Activated effector memory CD4-positive, alpha-beta T cell treated with Interleukin-2 at 50 U/mL for 16 hours (primary cell): Measurements from ENCODE around the gene VAV3.

Experiments used
- DNase-seq: peaks from one replicate; pipeline ENCODE4 v3.0.0-alpha.2; 2020

VAV3 gene

DNA sequence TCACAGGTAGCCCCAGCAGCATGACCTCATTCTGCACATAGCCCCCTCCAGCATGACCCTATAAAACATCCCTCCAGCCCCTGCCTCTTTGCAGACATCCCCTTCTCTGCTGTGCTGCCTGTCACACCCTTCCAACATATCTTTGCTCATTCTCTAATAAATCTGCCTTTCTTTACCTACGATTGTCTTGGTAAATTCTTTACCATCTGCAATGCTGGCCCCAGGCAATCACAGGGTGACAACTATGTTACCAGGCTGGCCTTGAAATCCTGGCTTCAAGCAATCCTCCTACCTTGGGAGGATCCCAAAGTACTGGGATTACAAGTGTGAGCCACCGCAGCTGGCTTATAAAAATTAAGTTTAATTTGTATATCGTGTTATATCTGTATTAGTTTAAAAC lies 134.5 kb downstream of the VAV3 start:
- DNase-seq = no peak

DNA sequence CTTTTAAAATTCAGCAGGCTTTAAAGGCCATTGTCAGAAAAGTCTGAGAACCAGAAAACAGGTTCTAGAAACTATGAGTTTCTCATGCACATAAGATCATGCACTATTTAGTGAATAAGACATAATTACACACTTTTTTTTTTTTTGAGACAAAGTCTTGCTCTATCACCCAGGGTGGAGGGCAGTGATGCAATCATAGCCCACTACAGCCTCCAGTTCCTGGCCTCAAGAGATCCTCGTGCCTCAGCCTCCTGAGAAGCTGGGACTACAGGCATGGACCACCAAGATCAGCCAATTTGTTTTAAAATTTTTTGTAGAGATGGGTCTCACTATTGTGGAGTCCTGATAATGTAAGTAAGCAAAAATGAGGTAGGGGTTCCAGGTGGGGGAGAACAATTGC lies 134.9 kb downstream of the VAV3 start:
- DNase-seq = no peak

DNA sequence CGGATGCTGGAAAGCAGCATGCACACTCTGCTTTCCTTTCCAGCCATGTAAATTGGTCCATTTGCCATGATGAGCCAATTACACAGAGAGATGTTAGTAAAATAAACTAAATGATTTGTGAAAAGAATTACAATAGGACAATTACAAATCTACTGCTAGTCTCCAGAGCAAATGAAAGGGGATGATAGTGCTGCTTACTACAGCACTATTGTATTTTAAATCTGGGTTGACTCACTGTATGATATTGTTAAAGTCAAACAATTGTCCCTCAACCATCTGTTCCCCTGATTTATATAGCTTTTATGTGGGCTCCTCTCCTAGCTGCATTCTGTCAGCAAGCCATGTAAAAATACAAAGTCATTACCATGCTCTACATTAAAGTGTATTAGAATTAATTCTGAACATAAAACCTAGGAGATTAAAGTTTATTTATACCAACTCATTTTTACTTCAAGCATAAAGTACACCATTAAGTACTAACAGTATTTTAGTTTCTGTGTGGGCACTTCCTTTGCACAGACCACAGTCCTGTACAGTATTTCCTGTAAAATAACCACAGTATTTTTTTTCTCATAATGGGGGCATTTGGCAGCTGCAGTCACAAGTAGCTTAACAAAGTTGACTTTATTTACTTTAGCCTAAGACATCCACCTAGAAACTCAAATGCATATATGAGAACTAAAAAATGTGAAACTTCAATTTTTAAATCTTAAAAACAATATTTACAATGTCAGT lies 135.8 kb downstream of the VAV3 start:
- DNase-seq = no peak

DNA sequence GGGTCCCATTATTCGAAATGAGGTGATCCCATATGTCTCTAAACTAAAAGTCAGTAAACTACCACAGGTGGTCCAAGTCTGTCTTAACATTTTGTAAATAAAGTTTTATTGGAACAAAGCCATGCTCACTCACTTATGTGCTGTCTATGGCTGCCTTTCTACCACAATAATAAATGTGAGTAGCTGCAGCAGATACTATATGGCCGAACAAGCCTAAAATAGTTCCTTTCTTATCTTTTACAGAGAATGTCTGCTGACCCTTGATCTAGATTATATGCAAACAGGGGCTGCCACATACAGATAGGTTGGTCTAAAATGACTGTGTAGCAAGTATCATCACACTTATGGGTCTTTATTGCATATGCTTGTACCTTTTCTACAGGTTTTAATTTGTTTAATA lies 140.0 kb downstream of the VAV3 start:
- DNase-seq = no peak

DNA sequence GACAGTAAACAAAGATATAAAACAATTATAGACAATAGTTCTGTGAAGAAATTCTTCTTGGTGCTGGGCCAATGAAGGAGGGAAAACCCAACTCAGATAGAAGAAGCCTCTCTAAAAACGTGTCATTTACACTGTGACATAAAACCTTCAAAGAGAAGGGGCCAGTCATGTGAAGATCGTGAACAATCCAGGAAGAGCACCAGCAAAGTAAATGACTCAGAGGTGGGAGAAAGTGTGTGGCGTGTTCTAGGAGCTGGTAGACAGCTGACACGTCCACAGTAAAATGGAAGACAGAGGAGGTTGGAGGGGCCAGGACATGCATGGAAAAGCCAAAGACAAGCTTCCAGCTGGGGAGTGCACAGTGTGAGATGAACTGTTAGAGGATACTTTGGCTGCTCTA lies 143.6 kb downstream of the VAV3 start:
- DNase-seq = no peak

DNA sequence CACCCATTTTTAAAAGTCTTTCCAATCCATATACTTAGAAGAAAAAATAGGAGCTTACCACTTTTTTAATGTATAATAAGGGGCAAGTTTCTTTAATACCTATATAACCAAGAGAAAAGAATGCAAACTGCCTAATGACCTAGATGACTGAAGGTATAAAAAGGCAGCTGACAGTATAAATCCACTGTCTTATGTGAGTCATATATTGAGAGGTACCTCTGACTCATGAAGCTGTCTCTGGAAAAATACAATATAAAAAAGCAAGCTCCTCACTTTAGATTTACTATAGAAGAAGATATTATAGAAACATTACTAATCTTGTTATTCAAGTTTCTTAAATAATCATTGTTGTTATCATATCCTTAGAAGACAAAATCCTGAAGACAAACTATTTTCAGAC lies 144.2 kb downstream of the VAV3 start:
- no peak for DNase-seq

DNA sequence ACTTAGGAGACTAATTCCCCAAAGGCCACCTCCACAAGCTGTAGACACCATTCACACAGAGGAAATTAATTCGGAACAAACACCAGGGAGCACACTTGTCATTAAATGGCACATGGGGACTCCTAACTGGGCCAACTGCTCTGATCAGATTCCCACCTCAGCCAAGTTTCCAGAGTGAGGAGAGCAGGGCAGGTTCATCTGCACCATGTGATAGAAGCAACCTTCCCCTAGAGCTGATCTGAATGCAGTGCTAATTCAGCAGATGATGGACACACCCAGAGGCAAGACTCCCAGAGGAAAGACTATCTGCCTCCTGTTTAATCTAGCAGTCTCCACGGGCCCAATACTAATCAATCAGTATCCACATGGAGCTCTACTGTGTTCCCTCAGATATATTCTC lies 147.0 kb downstream of the VAV3 start:
- DNase-seq = no peak

DNA sequence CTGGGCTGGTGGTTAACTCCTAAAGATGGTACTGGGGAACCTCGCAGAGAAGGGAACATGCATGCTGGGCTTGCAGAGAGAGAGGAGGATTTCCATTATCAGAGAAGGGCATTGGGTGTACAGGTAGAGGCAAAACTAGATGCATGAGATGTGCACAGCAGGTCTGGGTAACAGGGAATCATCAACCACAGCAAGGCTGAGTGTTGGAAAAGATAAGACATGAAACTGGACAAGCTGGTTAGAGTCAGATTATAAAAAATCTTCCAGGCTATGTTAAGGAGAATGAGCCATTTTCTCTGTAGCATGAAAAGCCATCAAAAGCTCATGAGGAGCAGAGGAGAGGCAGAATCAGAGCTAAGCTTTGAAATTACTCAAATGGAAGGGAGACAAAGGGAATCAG lies 147.8 kb downstream of the VAV3 start:
- no peak for DNase-seq

DNA sequence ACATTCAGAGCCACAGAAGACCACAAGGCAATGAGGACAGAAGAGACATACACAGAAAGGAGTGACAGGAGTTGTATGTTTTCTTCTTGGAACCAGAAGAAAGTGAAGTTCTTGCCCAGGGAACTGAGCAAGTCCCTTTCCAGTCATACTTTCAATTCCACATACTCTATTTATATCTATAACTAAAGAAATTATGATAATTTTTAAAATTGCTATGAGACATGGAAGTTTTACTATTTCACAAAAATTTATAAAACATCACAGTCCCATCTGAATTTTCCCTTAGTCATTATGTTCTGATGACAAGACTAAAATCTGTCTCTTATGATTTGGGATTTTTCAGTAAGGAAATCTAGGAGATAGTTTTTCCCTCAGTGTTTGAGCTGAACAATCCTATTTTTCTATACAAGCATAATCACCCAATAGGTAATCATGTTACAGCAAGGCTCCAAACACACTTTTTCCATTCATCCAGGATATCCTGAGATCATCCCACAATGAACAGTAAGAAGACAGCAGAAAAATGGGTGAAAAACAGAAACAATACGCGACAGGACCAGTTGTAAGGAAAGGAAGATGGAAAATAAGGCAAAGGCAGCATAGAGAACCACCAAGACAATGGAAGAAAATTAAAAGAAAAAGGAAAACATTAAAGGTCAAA lies 154.6 kb downstream of the VAV3 start:
- no peak for DNase-seq

DNA sequence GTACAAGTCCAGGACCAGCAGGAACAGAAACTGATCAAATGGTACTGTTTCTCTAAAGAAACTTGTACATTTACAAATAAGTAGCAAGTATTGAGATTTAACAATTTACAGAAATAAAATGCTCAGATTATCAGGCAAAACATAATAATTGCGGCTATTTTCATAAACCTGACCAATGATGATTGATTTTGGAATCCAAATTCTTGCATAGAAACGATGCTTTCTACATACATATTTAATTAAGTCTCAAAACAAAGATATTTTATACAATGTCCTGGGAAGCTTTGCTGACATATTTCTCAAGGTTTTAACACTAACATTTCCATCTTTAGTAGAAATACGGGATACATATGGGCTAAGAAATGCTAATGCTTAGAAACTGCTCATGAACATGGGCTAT lies 157.1 kb downstream of the VAV3 start:
- no peak for DNase-seq

DNA sequence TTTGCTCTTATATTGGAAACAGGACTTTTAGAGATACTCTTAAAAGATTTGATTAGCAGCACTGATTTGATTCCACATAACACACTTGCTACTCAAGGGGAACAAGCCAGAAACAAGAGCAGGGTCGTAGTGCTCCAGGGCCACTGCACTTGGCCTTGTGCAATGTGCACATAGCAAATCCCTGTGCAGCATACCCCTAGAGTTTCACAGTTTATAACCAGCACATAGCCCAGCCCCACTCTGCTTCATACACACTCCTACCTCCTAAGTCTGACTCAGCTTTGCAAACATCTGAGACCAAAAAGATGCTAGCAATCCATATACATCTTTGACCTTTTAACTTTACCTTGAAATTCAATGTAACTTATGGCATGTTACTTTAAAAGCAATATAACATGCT lies 157.6 kb downstream of the VAV3 start:
- DNase-seq = no peak

DNA sequence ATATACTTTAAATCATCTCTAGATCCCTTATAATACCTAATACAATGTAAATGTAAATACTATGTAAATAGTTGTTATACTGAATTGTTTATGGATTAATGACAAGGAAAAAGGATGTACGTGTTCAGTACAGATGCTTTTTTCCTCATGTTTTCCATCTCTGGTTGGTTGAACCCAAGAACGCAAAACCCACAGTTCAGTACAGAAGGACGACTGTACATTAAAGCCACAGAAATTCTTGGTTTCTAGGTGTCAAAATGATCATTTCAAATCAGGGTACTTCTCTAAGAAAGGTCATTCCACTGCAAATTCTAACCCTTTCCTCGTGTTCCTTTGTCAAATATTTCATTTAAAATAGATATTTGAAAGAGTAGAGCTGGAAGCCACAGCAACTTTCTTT lies 158.1 kb downstream of the VAV3 start:
- no peak for DNase-seq

DNA sequence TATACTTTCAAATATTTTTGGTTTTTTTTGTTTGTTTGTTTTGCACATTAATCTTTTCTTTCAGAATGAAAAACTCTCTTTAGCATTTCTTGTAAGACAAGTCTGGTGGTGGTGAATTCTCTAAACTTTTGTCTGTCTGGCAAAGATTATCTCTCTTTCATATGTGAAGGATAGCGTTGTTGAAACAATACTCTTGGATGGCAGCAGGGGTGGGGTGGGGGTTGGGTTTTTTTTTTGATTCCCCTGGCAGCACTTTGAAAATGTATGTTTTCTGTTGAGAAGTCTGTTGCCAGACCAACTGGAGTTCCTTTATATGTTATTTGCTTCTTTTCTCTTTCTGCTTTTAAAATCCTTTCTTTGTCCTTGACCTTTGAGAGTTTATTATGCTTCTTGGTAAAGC lies 160.2 kb downstream of the VAV3 start:
- no peak for DNase-seq

DNA sequence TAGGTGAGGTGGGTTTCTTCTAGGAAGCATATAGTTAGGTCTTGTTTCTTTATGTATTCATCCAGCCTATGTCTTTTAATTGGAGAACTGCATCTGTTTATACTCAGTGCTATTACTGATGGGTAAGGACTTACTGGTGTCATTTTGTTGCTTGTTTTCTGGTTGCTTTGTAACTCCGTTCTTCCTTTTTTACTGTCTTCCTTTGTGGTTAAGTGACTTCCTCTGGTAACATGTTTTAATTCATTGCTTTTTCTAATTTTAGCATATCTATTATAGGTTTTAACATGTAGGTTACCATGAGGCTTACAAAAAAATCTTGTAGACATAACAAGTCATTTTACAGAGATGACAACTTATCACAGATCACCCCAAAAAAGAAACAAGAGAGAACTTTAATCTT lies 160.8 kb downstream of the VAV3 start:
- no peak for DNase-seq

DNA sequence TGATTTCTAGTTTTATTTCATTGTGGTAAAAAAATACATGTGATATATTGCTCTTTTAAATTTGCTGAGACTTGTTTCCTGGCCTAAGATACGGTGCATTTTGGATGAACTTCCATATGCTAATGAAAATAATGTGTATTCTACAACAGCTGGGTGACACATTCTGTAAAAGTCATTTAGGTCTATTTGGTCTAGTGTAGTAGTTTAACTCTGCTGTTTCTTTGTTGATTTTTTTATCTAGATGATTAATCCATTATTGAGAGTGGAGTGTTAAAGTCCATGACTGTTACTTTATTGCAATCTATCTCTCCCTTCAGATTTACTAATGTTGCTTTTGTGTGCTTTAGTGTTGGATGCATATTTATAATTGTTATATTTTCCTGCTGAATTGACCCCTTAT lies 161.4 kb downstream of the VAV3 start:
- DNase-seq = no peak

DNA sequence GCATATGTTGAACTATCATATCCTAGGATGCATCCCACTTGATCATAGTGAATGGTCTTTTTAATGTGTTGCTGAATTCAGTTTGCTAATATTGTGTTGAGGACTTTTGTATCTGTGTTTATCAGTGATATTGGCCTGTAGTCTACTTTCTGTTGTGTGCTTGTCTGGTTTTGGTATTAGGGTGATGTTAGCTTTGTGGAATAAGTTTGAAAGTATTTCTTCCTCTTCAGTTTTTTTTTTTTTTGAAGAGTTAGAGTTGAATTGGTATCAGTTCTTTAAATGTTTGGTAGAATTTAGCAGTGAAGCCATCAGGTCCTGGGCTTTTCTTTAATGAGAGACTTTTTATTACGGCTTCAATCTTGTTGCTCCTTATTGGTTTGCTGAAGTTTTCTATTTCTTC lies 162.3 kb downstream of the VAV3 start:
- DNase-seq = no peak

DNA sequence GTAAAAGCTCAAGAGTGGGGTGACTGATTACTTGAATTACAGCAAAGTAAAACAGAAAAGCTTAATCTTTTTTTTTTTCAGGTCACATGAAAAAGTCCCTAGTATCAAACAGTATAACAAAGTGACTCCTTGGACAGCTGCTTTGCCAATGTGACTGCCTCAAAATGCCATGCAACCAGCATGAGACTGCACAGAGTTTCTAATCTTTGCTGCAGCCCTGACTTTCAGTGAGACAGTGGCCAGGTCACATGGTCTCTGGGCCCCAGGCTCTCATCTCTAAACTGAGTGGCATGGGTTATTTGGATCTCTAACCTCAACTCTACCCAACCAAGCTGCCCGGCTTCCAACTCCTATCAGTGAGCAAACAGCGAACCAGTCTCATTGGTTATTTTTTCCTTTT lies 169.0 kb downstream of the VAV3 start:
- no peak for DNase-seq

DNA sequence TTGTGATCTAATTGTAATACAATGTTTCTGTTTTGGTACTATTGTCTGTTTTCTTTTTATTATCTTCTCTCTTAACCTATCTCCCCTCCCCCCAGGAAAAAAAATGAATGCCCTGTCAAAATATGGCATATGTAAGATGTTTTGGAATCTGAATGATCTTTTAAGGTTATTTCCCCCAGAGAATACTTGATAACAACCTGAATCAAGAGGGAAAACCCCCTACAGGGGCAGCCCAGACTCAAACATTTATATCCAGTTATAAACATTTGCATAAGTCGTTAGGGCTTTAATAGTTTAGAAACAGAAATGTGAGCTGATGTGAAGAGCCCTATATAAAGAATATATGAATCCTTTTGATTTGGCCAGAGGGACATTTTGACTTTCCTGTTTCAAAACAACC lies 169.5 kb downstream of the VAV3 start:
- no peak for DNase-seq

DNA sequence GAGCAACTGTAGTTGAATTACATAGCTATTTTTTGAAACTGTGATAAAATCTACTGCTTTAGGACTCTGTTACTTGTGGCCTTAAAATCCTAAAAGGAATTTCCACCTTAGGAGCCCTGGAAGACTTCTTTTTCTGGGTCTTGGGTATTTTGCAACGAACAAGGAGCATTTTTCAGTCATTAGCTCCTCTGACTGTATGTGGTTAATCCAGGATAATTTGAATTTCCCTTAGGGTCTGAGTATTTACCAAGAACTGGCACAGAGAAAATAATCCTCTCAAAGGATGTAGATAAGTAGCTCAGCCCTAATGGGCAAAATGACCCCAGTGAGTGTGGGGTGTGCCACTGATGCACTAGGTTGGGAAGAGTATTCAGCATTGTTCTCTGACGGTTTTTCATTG lies 170.4 kb downstream of the VAV3 start:
- DNase-seq = no peak

DNA sequence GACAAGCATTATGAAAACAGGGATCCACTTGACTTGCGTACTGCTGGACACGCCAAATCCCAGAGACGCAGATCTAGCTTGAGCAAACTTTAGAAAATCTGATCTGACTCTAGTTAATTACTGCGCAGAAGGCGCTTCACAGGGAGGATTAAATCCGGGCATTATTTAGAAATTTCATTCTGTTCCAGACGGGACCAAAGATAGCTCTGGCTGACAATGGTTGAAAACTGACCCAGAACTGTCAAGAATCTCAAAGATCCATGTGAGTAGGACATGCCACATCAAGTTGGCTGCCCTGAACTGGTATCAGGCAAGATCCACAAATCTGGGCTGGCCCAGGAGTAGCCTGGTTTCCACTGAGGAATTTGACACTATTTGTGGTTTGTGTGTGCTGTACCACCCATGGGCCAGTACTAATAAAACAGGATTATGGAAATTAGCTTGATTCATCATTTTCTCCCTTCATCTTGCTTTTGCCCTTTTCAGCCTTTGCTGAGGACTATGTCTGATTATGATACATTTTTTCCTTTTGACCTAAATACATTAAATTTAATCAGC lies 171.0 kb downstream of the VAV3 start:
- no peak for DNase-seq

DNA sequence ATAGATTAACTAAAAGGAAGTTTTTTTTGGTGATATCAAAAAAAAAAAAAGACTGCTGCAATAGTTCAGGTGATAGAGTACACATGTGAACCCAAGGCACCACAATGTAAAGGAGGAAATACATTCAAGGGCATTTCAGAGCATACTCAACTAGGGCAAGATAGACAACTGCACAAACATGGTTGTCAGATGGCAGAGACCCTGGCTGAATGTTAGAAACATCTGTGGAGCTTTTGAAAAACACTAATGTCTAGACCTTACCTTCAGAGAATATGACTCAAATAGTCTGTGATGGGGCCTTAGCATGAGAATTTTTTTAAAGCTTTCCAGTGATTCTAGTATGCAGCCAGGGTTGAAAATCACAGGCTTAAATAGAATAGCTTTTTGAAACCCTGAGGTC lies 173.6 kb downstream of the VAV3 start:
- no peak for DNase-seq

DNA sequence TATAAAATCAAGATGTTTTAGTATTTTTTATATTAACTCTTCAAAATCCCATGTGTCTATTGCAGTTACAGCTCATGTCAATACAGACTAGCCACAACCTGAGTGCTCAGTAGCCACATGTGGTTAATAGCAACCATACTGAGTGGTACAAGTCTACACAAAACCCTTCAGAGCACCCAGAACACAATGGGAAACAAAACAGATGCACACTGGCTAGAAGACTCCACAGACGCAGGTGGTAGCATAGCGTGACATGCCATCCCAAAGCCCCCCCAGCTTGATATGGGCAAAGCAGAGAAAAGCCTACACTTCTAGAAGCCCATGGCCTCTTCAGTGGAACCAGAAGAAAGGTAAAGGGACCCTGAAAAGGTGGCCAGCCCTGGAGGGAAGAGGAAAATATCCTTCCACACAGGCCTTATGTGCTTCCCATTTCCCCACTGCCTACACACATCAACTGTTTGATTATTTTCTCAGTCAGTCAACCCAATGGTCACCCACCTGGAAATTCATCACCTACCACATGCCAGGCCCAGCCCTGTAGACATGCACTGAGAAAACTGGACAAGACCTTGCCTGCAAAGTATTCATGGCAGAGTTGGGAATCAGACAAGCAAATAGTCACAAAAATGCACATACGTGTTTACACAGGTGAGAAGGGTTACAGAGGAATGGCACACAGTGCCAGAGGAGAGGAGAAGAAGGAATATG lies 175.0 kb downstream of the VAV3 start:
- DNase-seq = no peak

DNA sequence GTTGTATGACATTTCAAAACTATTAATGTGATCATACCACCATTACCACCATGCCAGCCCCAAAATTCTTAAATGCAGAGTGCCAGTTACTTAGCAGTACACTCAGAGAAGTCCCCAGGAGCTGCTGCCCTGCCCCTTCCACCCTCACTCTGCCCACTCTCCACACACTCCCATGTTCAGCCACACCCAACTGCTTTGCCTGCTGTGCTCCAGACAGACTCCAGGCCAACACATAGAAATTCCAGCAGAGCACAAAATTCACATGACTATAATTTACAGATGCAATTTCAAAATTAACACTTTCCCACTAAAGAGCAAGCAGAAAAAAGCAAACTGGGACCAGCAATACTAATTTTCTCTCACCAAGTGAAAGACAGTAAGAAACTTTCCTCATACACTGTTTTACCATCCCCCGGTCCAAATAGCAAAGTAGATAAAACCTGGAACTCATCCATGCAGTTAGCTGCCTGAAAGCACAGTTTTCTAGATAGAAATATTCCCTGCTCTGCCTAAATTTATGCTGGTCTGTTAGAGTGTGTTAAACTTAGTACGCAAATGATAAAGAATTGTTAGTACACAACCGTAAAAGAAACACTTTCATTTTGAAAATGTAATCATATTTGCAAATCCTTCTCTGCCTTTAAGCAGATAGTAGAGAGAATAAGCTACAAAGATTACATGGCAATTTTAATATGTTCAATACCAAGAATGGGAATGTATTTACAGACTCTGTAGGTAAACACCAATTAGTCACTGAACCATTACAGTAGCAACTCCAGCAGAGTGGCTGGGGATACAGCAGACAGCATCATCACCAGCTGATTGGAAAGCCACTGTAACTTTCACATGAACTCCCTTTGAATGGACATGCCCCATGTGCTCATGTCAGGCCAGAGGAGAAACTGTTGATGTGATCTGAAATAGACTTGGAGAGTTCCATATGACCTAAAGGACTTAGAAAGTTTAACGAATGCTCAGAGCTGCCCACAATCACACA lies 176.5 kb downstream of the VAV3 start:
- DNase-seq = no peak
